GM23338 (cell line): Measurements from ENCODE around the gene RBP2. TPM values are rescaled to one million over a fixed set of nuclear protein-coding genes. Genes with fewer than 3 reads are reported as not detected.

Experiments used
- ATAC-seq: fragments of 200-7000 bp; cut with Tn5 transposase; 3 replicates; pipeline ENCODE4 v1.9.1; 2020
- DNase-seq: peaks from one replicate; pipeline ENCODE4 v3.0.0-alpha.2; 2015; ENCODE audit warnings: low spot score
- H2AFZ ChIP-seq: fragments of 200-600 bp; sonication (generic); 2 replicates; pipeline ENCODE4 v1.8.0; 2016; ENCODE audit warnings: antibody characterized with exemption, mild to moderate bottlenecking, moderate library complexity
- H3F3A ChIP-seq: fragments of 200-600 bp; sonication (generic); replicated peaks from 2 replicates; pipeline ENCODE4 v1.8.0; 2017; ENCODE audit warnings: antibody characterized with exemption, mixed run types, low read depth
- H3K27ac ChIP-seq: fragments of 200-600 bp; sonication (generic); 2 replicates; pipeline ENCODE4 v1.6.1; 2016; ENCODE audit warnings: low read depth
- H3K27me3 ChIP-seq: fragments of 200-600 bp; sonication (generic); 2 replicates; pipeline ENCODE4 v1.8.0; 2016; ENCODE audit warnings: mild to moderate bottlenecking, mixed run types, moderate library complexity; ENCODE audit not compliant: insufficient read depth
- H3K36me3 ChIP-seq: fragments of 200-600 bp; sonication (generic); 2 replicates; pipeline ENCODE4 v1.8.0; 2016; ENCODE audit warnings: mild to moderate bottlenecking; ENCODE audit not compliant: insufficient read depth
- H3K4me1 ChIP-seq: fragments of 200-600 bp; sonication (generic); 2 replicates; pipeline ENCODE4 v1.8.0; 2016; ENCODE audit warnings: mild to moderate bottlenecking, moderate library complexity; ENCODE audit not compliant: insufficient read depth
- H3K4me2 ChIP-seq: fragments of 200-600 bp; sonication (generic); 2 replicates; pipeline ENCODE4 v1.7.1; 2017; ENCODE audit warnings: mixed run types
- H3K4me3 ChIP-seq: fragments of 200-600 bp; sonication (generic); 2 replicates; pipeline ENCODE4 v1.6.1; 2016; ENCODE audit warnings: mixed run types
- H3K79me2 ChIP-seq: fragments of 200-600 bp; sonication (generic); replicated peaks from 2 replicates; pipeline ENCODE4 v1.8.0; 2017; ENCODE audit warnings: mild to moderate bottlenecking; ENCODE audit not compliant: insufficient read depth
- H3K9me2 ChIP-seq: fragments of 200-600 bp; sonication (generic); 2 replicates; pipeline ENCODE4 v1.8.0; 2017; ENCODE audit not compliant: insufficient read depth
- H4K20me1 ChIP-seq: fragments of 200-600 bp; sonication (generic); replicated peaks from 2 replicates; pipeline ENCODE4 v1.8.0; 2017; ENCODE audit warnings: mild to moderate bottlenecking; ENCODE audit not compliant: insufficient read depth
- H3K27ac Mint-ChIP-seq: 2 replicates; pipeline ENCODE4 v1.8.0; 2020; ENCODE audit warnings: inconsistent platforms, mild to moderate bottlenecking, moderate library complexity, mixed read lengths
- H3K27me3 Mint-ChIP-seq: 3 replicates; pipeline ENCODE4 v1.8.0; 2022; ENCODE audit warnings: low read depth, mild to moderate bottlenecking, moderate library complexity, mixed read lengths, inconsistent platforms; ENCODE audit not compliant: insufficient read depth, poor library complexity
- H3K36me3 Mint-ChIP-seq: 3 replicates; pipeline ENCODE4 v1.8.0; 2021; ENCODE audit warnings: low read depth, mild to moderate bottlenecking, inconsistent platforms, moderate library complexity, mixed read lengths
- H3K4me1 Mint-ChIP-seq: 3 replicates; pipeline ENCODE4 v1.8.0; 2020; ENCODE audit warnings: mild to moderate bottlenecking, inconsistent platforms, mixed read lengths
- H3K4me3 Mint-ChIP-seq: 3 replicates; pipeline ENCODE4 v1.8.0; 2021; ENCODE audit warnings: moderate library complexity, mild to moderate bottlenecking, inconsistent platforms, mixed read lengths
- H3K9me3 Mint-ChIP-seq: 3 replicates; pipeline ENCODE4 v1.8.0; 2020; ENCODE audit warnings: moderate library complexity, mild to moderate bottlenecking, inconsistent platforms, mixed read lengths
- CREB1 ChIP-seq: fragments of 250-450 bp; sonication (Bioruptor Pico); IDR thresholded peaks from 2 replicates; pipeline ENCODE4 v1.5.0; 2020; ENCODE audit warnings: low read depth, mild to moderate bottlenecking, moderate library complexity
- CTCF ChIP-seq, 2 experiments: fragments of 200-600 bp in 1 of 2; sonication (generic) in 1 of 2; conservative IDR thresholded peaks; 2 replicates each; pipeline versions ENCODE4 v1.5.1 to v1.6.1; 2016 to 2017; ENCODE audit warnings: antibody characterized with exemption in 2 of 2, low read depth in 2 of 2, mild to moderate bottlenecking in 2 of 2, moderate library complexity in 1 of 2
- EZH2 ChIP-seq: fragments of 200-600 bp; sonication (generic); IDR thresholded peaks from one replicate; pipeline ENCODE4 v1.8.0; 2017; ENCODE audit warnings: antibody characterized with exemption, mild to moderate bottlenecking, low read depth; ENCODE audit not compliant: unreplicated experiment
- JUNB ChIP-seq: IDR thresholded peaks from one replicate; pipeline ENCODE4 v1.6.1; 2016; ENCODE audit warnings: antibody characterized with exemption; ENCODE audit not compliant: unreplicated experiment
- POLR2AphosphoS5 ChIP-seq: IDR thresholded peaks from 2 replicates; pipeline ENCODE4 v1.6.1; 2016; ENCODE audit warnings: antibody characterized with exemption, low read depth
- ZNF114 ChIP-seq: fragments of 250-450 bp; sonication (Bioruptor Pico); IDR thresholded peaks from 2 replicates; pipeline ENCODE4 v1.5.0; 2020; ENCODE audit warnings: mild to moderate bottlenecking, moderate library complexity
- ZNF331 ChIP-seq: fragments of 250-450 bp; sonication (Bioruptor Pico); IDR thresholded peaks from 2 replicates; pipeline ENCODE4 v1.5.0; 2020; ENCODE audit warnings: low read depth, mild to moderate bottlenecking, moderate library complexity
- ZNF462 ChIP-seq: fragments of 250-450 bp; sonication (Bioruptor Pico); IDR thresholded peaks from 2 replicates; pipeline ENCODE4 v1.5.0; 2020; ENCODE audit warnings: mild to moderate bottlenecking, moderate library complexity
- polyA plus RNA-seq: library from polyadenylated mRNA; unstranded; fragments of >200 nt; fragmentation: Nextera tagmentation; extraction: Ambion mirVana; gene quantifications from 2 replicates; pipeline ENCODE4 v1.2.1, GENCODE V29; 2016
- total RNA-seq: library from RNA; depleted of rRNA; stranded (reverse); fragments of >200 nt; shearing (Covaris generic); gene quantifications from 2 replicates; pipeline ENCODE4 v1.2.3, GENCODE V29; 2014

RBP2 gene
- total and polyA plus RNA-seq, 2 experiments from 2014 or later, result not detected

GRCh38 chr3:139456386-139456785 is 19.9 kb downstream of the RBP2 start:
- peaks cover 4% of the 10 kb centered on the region for H3K27me3 Mint-ChIP-seq
- Histone ChIP-seq H3K36me3 (no peaks in the 10 kb centered on the region), H2AFZ (no peak overlapping the region), H3K79me2 (no peaks in the 10 kb centered on the region), H3K9me2 (peaks cover 3% of the 10 kb centered on the region; the same call in 1 of the 2 replicates), H3K4me2 (peak overlapping the region; percentile 29), H3K27ac (no peak overlapping the region), H3F3A (no peaks in the 10 kb centered on the region), H3K4me1 (peaks cover 34% of the 10 kb centered on the region), H4K20me1 (no peaks in the 10 kb centered on the region), H3K4me3 (no peak overlapping the region), H3K27me3 (no peaks in the 10 kb centered on the region)
- TF ChIP-seq EZH2 (no peak), CTCF (conservative IDR thresholded peaks at IDR 0.05; ENCODE audit: low read depth in 2 of 2) (no peak), CREB1 (CRISPR knock-in tag) (no peak), POLR2AphosphoS5 (no peak), ZNF114 (CRISPR knock-in tag) (no peak), JUNB (no peak), ZNF331 (CRISPR knock-in tag) (no peak)
- H3K36me3 Mint-ChIP-seq, result no peaks in the 10 kb centered on the region
- no peak overlapping the region for H3K4me3 Mint-ChIP-seq
- no peaks in the 10 kb centered on the region for H3K9me3 Mint-ChIP-seq
- no peak overlapping the region for H3K27ac Mint-ChIP-seq
- DNase-seq, result no peak
- H3K4me1 Mint-ChIP-seq, result peaks cover 2% of the 10 kb centered on the region; the same call in 2 of the 3 replicates
- no peak for ATAC-seq

GRCh38 chr3:139455855-139456254 is 20.5 kb downstream of the RBP2 start:
- no peak for TF ChIP-seq ZNF462 (CRISPR knock-in tag)
- TF ChIP-seq CTCF (conservative IDR thresholded peaks at IDR 0.05; ENCODE audit: low read depth in 2 of 2), result peak; percentile 46 to 54
- no peak for TF ChIP-seq JUNB
- no peak for TF ChIP-seq EZH2
- H3K27ac Mint-ChIP-seq, result no peak overlapping the region

More at GRCh38 chr3:139455855-139456254, 20.5 kb downstream of the RBP2 start:
- ATAC-seq (peak; percentile 77), DNase-seq (peak; percentile 70)
- no peak overlapping the region for H3K27ac ChIP-seq
- H3K4me1 Mint-ChIP-seq, result peaks cover 2% of the 10 kb centered on the region; the same call in 2 of the 3 replicates
- no peaks in the 10 kb centered on the region for H3K36me3 ChIP-seq
- no peak overlapping the region for H3K4me3 ChIP-seq
- H3K4me2 ChIP-seq, result peak overlapping the region; percentile 58
- H4K20me1 ChIP-seq, result no peaks in the 10 kb centered on the region
- H3K4me1 ChIP-seq, result peaks cover 34% of the 10 kb centered on the region
- H3F3A ChIP-seq, result no peaks in the 10 kb centered on the region
- no peaks in the 10 kb centered on the region for H3K79me2 ChIP-seq
- no peaks in the 10 kb centered on the region for H3K9me3 Mint-ChIP-seq
- no peaks in the 10 kb centered on the region for H3K36me3 Mint-ChIP-seq
- peaks cover 4% of the 10 kb centered on the region for H3K27me3 Mint-ChIP-seq
- H3K9me2 ChIP-seq, result peaks cover 6% of the 10 kb centered on the region; the same call in 1 of the 2 replicates
- H3K27me3 ChIP-seq, result no peaks in the 10 kb centered on the region
- no peak overlapping the region for H3K4me3 Mint-ChIP-seq
- no peak overlapping the region for H2AFZ ChIP-seq
